Subcutaneous abdominal adipose tissue (tissue), 5 donors: ENCODE measurements around the gene GRIP1.

Experiments
- H3K27ac ChIP-seq: one replicate; pipeline ENCODE4 v1.7.0; 2013; ENCODE audit warnings: low read depth, mild to moderate bottlenecking, inconsistent platforms, low read length, moderate library complexity
- H3K27me3 ChIP-seq, 5 donors: one replicate each; pipeline ENCODE4 v1.7.0; 2013; ENCODE audit warnings: low read length in 5 of 5, inconsistent platforms in 1 of 5; ENCODE audit not compliant: control insufficient read depth in 5 of 5, insufficient read depth in 4 of 5
- H3K36me3 ChIP-seq, 5 donors: one replicate each; pipeline ENCODE4 v1.7.0; 2013; ENCODE audit warnings: low read length in 5 of 5; ENCODE audit not compliant: control insufficient read depth in 5 of 5, insufficient read depth in 5 of 5
- H3K4me1 ChIP-seq, 5 donors: one replicate each; pipeline ENCODE4 v1.7.0; 2013; ENCODE audit warnings: low read length in 5 of 5, mild to moderate bottlenecking in 3 of 5, moderate library complexity in 1 of 5; ENCODE audit not compliant: control insufficient read depth in 5 of 5, insufficient read depth in 5 of 5
- H3K4me3 ChIP-seq, 5 donors: one replicate each; pipeline ENCODE4 v1.7.0; 2013; ENCODE audit warnings: low read length in 5 of 5, low read depth in 1 of 5
- H3K9ac ChIP-seq, 5 donors: one replicate each; pipeline ENCODE4 v1.7.0; 2013; ENCODE audit warnings: low read length in 5 of 5, mild to moderate bottlenecking in 4 of 5, moderate library complexity in 3 of 5
- H3K9me3 ChIP-seq, 5 donors: one replicate each; pipeline ENCODE4 v1.7.0; 2013; ENCODE audit warnings: low read length in 5 of 5; ENCODE audit not compliant: control insufficient read depth in 5 of 5
- donor health status: healthy.
- donor health status: healthy.
- donor health status: healthy.
- donor health status: healthy.
- donor health status: healthy.

The GRIP1 gene

GRCh38 chr12:66361703-66362102 lies 317.2 kb downstream of the GRIP1 start:
- no peaks in the 10 kb centered on the region for H3K36me3 ChIP-seq
- H3K9ac ChIP-seq = no peak overlapping the region
- H3K4me1 ChIP-seq = peaks cover 0 to 12% (median 7%) of the 10 kb centered on the region in 5 donors
- H3K4me3 ChIP-seq = no peak overlapping the region
- H3K27ac ChIP-seq = no peak overlapping the region
- no peaks in the 10 kb centered on the region for H3K9me3 ChIP-seq
- H3K27me3 ChIP-seq = no peaks in the 10 kb centered on the region

DNA sequence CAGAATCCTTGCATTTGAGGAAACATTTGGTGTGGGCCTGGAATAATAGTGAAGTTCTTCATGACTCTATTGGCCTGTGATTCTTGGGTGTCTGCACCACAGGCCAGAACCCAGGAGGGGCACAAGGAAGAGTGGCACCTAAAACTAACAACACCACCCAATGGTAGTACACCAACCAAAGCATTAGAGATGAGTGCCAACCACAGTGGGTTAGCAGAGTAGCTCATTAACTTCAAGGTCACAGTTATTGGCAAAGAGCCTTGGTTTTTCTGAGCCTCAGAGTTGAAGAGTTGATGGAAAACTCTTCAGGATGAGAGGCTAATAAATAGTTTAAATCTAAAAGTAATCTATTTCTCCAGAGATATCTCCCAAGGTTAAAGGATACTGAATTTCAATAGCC lies 319.6 kb downstream of the GRIP1 start:
- peaks cover 0 to 12% (median 7%) of the 10 kb centered on the region in 5 donors for H3K4me1 ChIP-seq
- no peak overlapping the region for H3K9ac ChIP-seq
- H3K27me3 ChIP-seq = no peaks in the 10 kb centered on the region
- no peak overlapping the region for H3K27ac ChIP-seq
- H3K9me3 ChIP-seq = no peaks in the 10 kb centered on the region
- H3K36me3 ChIP-seq = no peaks in the 10 kb centered on the region
- no peak overlapping the region for H3K4me3 ChIP-seq

- no peak overlapping the region for H3K4me3 ChIP-seq
- no peak overlapping the region for H3K9ac ChIP-seq
- no peaks in the 10 kb centered on the region for H3K4me1 ChIP-seq
- no peaks in the 10 kb centered on the region for H3K9me3 ChIP-seq
- no peaks in the 10 kb centered on the region for H3K27me3 ChIP-seq
- no peak overlapping the region for H3K27ac ChIP-seq
- peaks cover 0 to 5% (median 0%) of the 10 kb centered on the region in 5 donors for H3K36me3 ChIP-seq
Observed at GRCh38 chr12:66354291-66354690, 324.6 kb downstream of the GRIP1 start.

DNA sequence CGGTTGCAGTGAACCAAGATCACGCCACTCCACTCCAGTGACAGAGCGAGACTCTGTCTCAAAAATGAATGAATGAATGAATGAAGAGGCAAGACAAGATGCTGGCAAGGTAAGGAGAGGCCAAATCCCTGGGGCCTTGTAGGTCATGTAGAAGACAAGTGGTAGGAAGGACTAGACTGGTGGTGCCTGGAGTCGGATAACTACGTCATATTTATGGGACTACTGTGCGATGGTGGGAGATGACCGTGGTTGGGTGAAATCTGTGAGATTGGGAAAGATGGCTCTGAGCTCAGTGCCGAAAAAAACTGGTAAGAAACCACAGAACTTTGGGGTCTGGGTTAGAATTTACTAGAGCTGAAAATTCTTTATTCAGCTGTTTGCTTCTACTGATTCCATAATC lies 326.0 kb downstream of the GRIP1 start:
- Histone ChIP-seq H3K36me3 (peaks cover 0 to 5% (median 0%) of the 10 kb centered on the region in 5 donors), H3K27me3 (no peaks in the 10 kb centered on the region), H3K27ac (no peak overlapping the region), H3K4me3 (no peak overlapping the region), H3K4me1 (no peaks in the 10 kb centered on the region), H3K9me3 (no peaks in the 10 kb centered on the region), H3K9ac (no peak overlapping the region)

DNA sequence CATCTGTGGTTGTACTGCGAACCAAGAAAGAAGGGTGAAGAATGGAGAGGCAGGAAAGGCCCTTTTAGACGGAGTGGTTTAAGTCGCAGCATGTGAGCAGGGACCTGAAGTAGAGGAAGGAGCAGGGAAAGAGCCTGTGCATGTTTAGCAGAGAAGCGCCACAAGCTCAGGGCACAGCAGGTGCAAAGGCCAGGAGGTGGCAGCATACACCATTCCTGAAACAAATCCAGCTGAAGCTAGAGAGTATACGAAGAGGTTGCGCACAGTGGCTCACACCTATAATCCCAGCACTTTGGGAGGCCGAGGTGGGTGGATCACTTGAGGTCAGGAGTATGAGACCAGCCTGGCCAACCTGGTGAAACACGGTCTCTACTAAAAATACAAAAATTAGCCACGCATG lies 326.7 kb downstream of the GRIP1 start:
- Histone ChIP-seq H3K9me3 (no peaks in the 10 kb centered on the region), H3K9ac (no peak overlapping the region), H3K4me1 (no peaks in the 10 kb centered on the region), H3K27ac (no peak overlapping the region), H3K4me3 (no peak overlapping the region), H3K36me3 (peaks cover 0 to 5% (median 0%) of the 10 kb centered on the region in 5 donors), H3K27me3 (no peaks in the 10 kb centered on the region)

DNA sequence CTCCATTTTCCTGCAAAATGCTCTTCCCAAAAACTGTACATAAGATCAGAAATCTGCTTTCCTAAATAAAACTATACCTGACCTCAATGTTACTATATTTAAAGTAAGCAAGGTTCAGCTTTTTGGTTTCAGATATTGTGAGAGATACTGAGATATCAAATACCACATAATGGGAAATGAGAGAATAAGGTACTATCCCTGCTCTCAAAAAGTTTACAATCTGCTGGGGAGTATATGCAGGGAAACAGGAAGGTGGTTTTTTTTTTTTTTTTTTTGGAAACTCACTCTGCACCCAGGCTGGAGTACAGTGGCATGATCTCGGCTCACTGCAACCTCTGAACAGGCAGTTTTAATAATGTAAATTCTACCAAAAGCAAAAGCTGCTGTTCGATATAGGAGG lies 327.6 kb downstream of the GRIP1 start:
- H3K36me3 ChIP-seq = peaks cover 0 to 5% (median 3%) of the 10 kb centered on the region in 5 donors
- H3K27me3 ChIP-seq = no peaks in the 10 kb centered on the region
- no peak overlapping the region for H3K9ac ChIP-seq
- no peaks in the 10 kb centered on the region for H3K4me1 ChIP-seq
- no peaks in the 10 kb centered on the region for H3K9me3 ChIP-seq
- H3K27ac ChIP-seq = no peak overlapping the region
- H3K4me3 ChIP-seq = no peak overlapping the region

- Histone ChIP-seq H3K27ac (no peak overlapping the region), H3K9me3 (peaks cover 0 to 11% (median 6%) of the 10 kb centered on the region in 5 donors), H3K4me3 (no peak overlapping the region), H3K9ac (no peak overlapping the region), H3K4me1 (no peaks in the 10 kb centered on the region), H3K36me3 (peaks cover 0 to 16% (median 6%) of the 10 kb centered on the region in 5 donors), H3K27me3 (no peaks in the 10 kb centered on the region)
Observed at GRCh38 chr12:66345956-66346355, 332.9 kb downstream of the GRIP1 start.

DNA sequence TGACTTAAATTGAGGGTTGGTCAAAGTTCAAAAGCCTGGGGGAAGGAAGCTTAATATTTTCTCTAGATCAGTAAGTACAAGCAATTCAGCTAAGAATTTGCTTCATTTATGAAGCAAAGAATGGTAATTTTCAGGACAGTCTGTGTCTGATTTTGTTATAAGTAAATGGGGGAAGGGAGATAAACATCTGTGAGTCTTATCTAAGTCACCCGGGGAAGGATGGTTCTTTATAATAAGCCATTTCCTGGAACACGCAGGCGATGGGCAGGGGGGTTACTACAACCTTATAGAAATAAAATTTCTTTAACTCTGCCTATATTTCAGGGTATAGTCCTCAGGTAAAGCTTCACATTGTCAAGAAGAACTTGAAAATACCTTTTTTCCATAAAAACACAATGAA lies 333.7 kb downstream of the GRIP1 start:
- Histone ChIP-seq H3K9ac (no peak overlapping the region), H3K4me3 (no peak overlapping the region), H3K27ac (no peak overlapping the region), H3K9me3 (peaks cover 0 to 12% (median 7%) of the 10 kb centered on the region in 5 donors), H3K27me3 (no peaks in the 10 kb centered on the region), H3K4me1 (no peaks in the 10 kb centered on the region), H3K36me3 (peaks cover 1 to 20% (median 6%) of the 10 kb centered on the region in 5 donors)

GRCh38 chr12:66341126-66341525 lies 337.8 kb downstream of the GRIP1 start:
- H3K4me1 ChIP-seq = no peaks in the 10 kb centered on the region
- H3K27me3 ChIP-seq = no peaks in the 10 kb centered on the region
- no peak overlapping the region for H3K9ac ChIP-seq
- H3K4me3 ChIP-seq = peak overlapping the region in 1 of 5 donors; percentile 15
- peaks cover 0 to 14% (median 9%) of the 10 kb centered on the region in 5 donors for H3K9me3 ChIP-seq
- peaks cover 6 to 31% (median 14%) of the 10 kb centered on the region in 5 donors for H3K36me3 ChIP-seq
- H3K27ac ChIP-seq = no peak overlapping the region

DNA sequence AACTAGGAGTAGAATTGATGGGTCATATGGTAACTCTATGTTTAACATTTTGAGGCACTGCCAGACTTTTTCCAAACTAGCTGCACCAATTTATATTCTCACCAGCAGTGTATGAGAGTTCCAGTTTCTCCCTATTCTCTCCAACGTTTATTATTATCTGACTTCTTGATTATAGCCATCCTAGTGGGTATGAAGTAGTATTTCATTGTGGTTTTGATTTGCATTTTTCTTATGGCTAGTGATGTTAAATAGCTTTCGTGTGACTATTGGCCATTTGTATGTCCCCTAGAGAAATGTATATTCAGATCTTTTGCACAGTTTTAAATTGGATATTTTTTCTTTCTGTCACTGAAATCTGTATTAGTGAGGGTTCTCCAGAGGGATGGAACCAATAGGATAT lies 338.7 kb downstream of the GRIP1 start:
- no peak overlapping the region for H3K4me3 ChIP-seq
- H3K27me3 ChIP-seq = no peaks in the 10 kb centered on the region
- H3K27ac ChIP-seq = no peak overlapping the region
- peaks cover 0 to 14% (median 9%) of the 10 kb centered on the region in 5 donors for H3K9me3 ChIP-seq
- H3K4me1 ChIP-seq = no peaks in the 10 kb centered on the region
- H3K9ac ChIP-seq = no peak overlapping the region
- peaks cover 6 to 32% (median 14%) of the 10 kb centered on the region in 5 donors for H3K36me3 ChIP-seq
